Gastrocnemius medialis (tissue), 4 donors: ENCODE results near the gene RND2. TPM values are rescaled to one million over a fixed set of nuclear protein-coding genes. Genes with fewer than 3 reads are reported as not detected.
"Not testable (repeated sequence)": the region's sequence is repeated elsewhere in the genome, so short reads cannot be mapped to it uniquely, and the experiment has no call there.

Experiments used
- ATAC-seq, 2 donors: fragments of 150-250 bp; one replicate each; pipeline ENCODE4 v1.9.1; 2016
- DNase-seq, 2 donors: peaks; one replicate each; pipeline ENCODE4 v3.0.0-alpha.2; 2019
- H3K27ac ChIP-seq, 4 donors: fragments of 200-600 bp; sonication (generic); 1 replicate in 1 of 4; 2 replicates in 3 of 4; pipeline ENCODE4 v1.5.1; 2016 to 2018; ENCODE audit warnings: mild to moderate bottlenecking in 2 of 4, moderate library complexity in 1 of 4
- H3K27me3 ChIP-seq, 3 donors: fragments of 200-600 bp; sonication (generic) in 2 of 3; 1 replicate in 1 of 3; 2 replicates in 2 of 3; pipeline versions ENCODE4 v1.5.1 to v1.6.0; 2016 to 2019; ENCODE audit warnings: mild to moderate bottlenecking in 1 of 3, moderate library complexity in 1 of 3
- H3K36me3 ChIP-seq, 2 donors: fragments of 200-600 bp; sonication (generic) in 1 of 2; one replicate each; pipeline ENCODE4 v1.5.1; 2017 to 2018
- H3K4me1 ChIP-seq, 2 donors: fragments of 200-600 bp; sonication (generic) in 1 of 2; one replicate each; pipeline ENCODE4 v1.5.1; 2016 to 2017; ENCODE audit warnings: mild to moderate bottlenecking in 2 of 2
- H3K4me3 ChIP-seq, 4 donors: fragments of 200-600 bp; sonication (generic) in 3 of 4; 1 replicate in 1 of 4; 2 replicates in 3 of 4; pipeline ENCODE4 v1.5.1; 2016 to 2019; ENCODE audit warnings: mild to moderate bottlenecking in 2 of 4
- H3K9me3 ChIP-seq, 3 donors: fragments of 200-600 bp; sonication (generic) in 2 of 3; 1 replicate in 1 of 3; 2 replicates in 2 of 3; pipeline ENCODE4 v1.5.1; 2016 to 2019
- CTCF ChIP-seq, 5 experiments: fragments of 450-650 bp in 3 of 5; fragments of 200-600 bp in 2 of 5; sonication (generic) in 2 of 5; IDR thresholded peaks in 4 of 5; conservative IDR thresholded peaks in 1 of 5; 1 replicate in 4 of 5; 2 replicates in 1 of 5; pipeline ENCODE4 v1.5.1; 2016 to 2019; ENCODE audit warnings: antibody characterized with exemption in 5 of 5, mild to moderate bottlenecking in 3 of 5, moderate library complexity in 3 of 5
- POLR2A ChIP-seq, 2 donors: fragments of 450-650 bp; IDR thresholded peaks; one replicate each; pipeline ENCODE4 v1.6.1; 2017; ENCODE audit warnings: antibody characterized with exemption in 2 of 2, mild to moderate bottlenecking in 2 of 2, moderate library complexity in 2 of 2
- in situ Hi-C, 4 donors: fragments of 200-750 bp; cut with MboI; loops; one replicate each; pipeline versions ENCODE4 v1.15.0 to v1.8.0; 2017; ENCODE audit warnings: low sequenced_read_pairs in 4 of 4
- intact Hi-C: fragments of 100-400 bp; cut with DNase I; formaldehyde crosslinking; loops from one replicate; pipeline ENCODE4 v1.15.1; 2023; ENCODE audit warnings: low total_unique reads
- total RNA-seq, 4 donors: library from RNA; depleted of rRNA; stranded (reverse); fragments of >200 nt; gene quantifications; one replicate each; pipeline versions ENCODE4 v1.1.0 to v1.2.3, GENCODE V29; 2016

RND2 gene
- under 1 TPM in 3 of 4 donors, not detected in 1; 0.04 to 0.10 (median 0.10) TPM for total RNA-seq

GRCh38 chr17:43024407-43025289 is at the start of gene RND2:
Gene RND2, plus strand, starts transcription at chr17:43025231. Its CDS starts 117 bp downstream, at chr17:43025348.
- Histone ChIP-seq H3K27ac (peak within 1 kb of the TSS; percentile 44 to 64 (median 60)), H3K4me3 (peak within 1 kb of the TSS; percentile 58 to 78 (median 63)), H3K36me3 (no peaks in the 10 kb centered on the region), H3K27me3 (no peaks in the 10 kb centered on the region), H3K9me3 (no peaks in the 10 kb centered on the region), H3K4me1 (peaks cover 14 to 17% of the 10 kb centered on the region in 2 donors)
- intact Hi-C loops = loop anchor here (2.0 kb wide), 1 partner anchor 146 kb away; the partner anchor contains the start of gene NBR1
- peak; percentile 65 to 67 for ATAC-seq
- DNase-seq = peak; percentile 70 to 84
- TF ChIP-seq CTCF (IDR thresholded peaks at IDR 0.05 in 4 of 5, conservative IDR thresholded peaks at IDR 0.05 in 1 of 5) (peak; percentile 54 to 70 (median 65)), POLR2A (IDR thresholded peaks at IDR 0.05) (peak; percentile 27 to 36)
- in situ Hi-C loops = loop anchor here in 1 of 4 donors (25.0 kb wide), 1 partner anchor 288 kb away; no protein-coding TSS in a partner anchor

- in situ Hi-C loops = no loop called here
- peak overlapping the region; percentile 80 to 98 (median 90) for H3K27ac ChIP-seq
Observed at GRCh38 chr17:42975265-42975664, 49.8 kb upstream of the RND2 start.

GRCh38 chr17:42975701-42976100 is 49.3 kb upstream of the RND2 start:
- Histone ChIP-seq H3K4me1 (peaks cover 12 to 14% of the 10 kb centered on the region in 2 donors), H3K27ac (peak overlapping the region; percentile 80 to 98 (median 90))
- ATAC-seq (peak; percentile 49 to 61), DNase-seq (peak; percentile 69 to 85)
- H3K9me3 ChIP-seq, intact Hi-C loops, H3K4me3 ChIP-seq, H3K27me3 ChIP-seq, in situ Hi-C loops, H3K36me3 ChIP-seq: not testable (repeated sequence)
- TF ChIP-seq POLR2A (IDR thresholded peaks at IDR 0.05) = peak; percentile 13 to 18

More at GRCh38 chr17:42975265-42975664, 49.8 kb upstream of the RND2 start:
- Histone ChIP-seq H3K36me3 (no peaks in the 10 kb centered on the region), H3K27me3 (no peaks in the 10 kb centered on the region), H3K4me3 (no peak overlapping the region), H3K9me3 (no peaks in the 10 kb centered on the region), H3K4me1 (peaks cover 12 to 14% of the 10 kb centered on the region in 2 donors)
- TF ChIP-seq POLR2A (IDR thresholded peaks at IDR 0.05) = no peak
- no peak for TF ChIP-seq CTCF (IDR thresholded peaks at IDR 0.05 in 4 of 5, conservative IDR thresholded peaks at IDR 0.05 in 1 of 5)
- no peak for DNase-seq
- ATAC-seq = peak; percentile 6 to 13
- intact Hi-C loops = no loop called here

- ATAC-seq (peak; percentile 88), DNase-seq (peak; percentile 78 to 92)
- TF ChIP-seq CTCF (IDR thresholded peaks at IDR 0.05 in 4 of 5, conservative IDR thresholded peaks at IDR 0.05 in 1 of 5) = no peak
- peak; percentile 87 to 89 for TF ChIP-seq POLR2A (IDR thresholded peaks at IDR 0.05)
- H3K4me3 ChIP-seq = peak within 1 kb of the TSS; percentile 78 to 91 (median 86)
- H3K9me3 ChIP-seq = no peaks in the 10 kb centered on the region
- H3K36me3 ChIP-seq = no peaks in the 10 kb centered on the region
- H3K27me3 ChIP-seq = no peaks in the 10 kb centered on the region
- intact Hi-C loops (loop anchor here (1.0 to 10.0 kb wide), 3 partner anchors 15 to 795 kb away; partner anchors contain the start of genes AARSD1, DUSP3 and RPL27), in situ Hi-C loops (no loop called here)
- peak within 1 kb of the TSS; percentile 96 to 98 (median 98) for H3K27ac ChIP-seq
- H3K4me1 ChIP-seq = peaks cover 20 to 23% of the 10 kb centered on the region in 2 donors
Observed at GRCh38 chr17:42979511-42980273, 45.3 kb upstream of the RND2 start, which contains the start of gene PTGES3L. Gene PTGES3L, minus strand, starts transcription at chr17:42980080. Its CDS starts 27 bp downstream, at chr17:42980053.
